ENCODE measurements around the gene BCKDHA.

- TF ChIP-seq CTCF (IDR thresholded peaks at IDR 0.05): no peak
- TF ChIP-seq POLR2A (IDR thresholded peaks at IDR 0.05): no peak
Observed at GRCh38 chr19:41355035-41355434, 42.6 kb upstream of the BCKDHA start.
